CD1c-positive myeloid dendritic cell (primary cell): Measurements from ENCODE around the gene OR11A1.

ENCODE experiments used
- DNase-seq: peaks from one replicate; pipeline ENCODE4 v3.0.0-alpha.2; 2016; ENCODE audit errors: extremely low spot score

The OR11A1 gene

GRCh38 chr6:29388533-29388932 lies 68.3 kb downstream of the OR11A1 start:
- DNase-seq, result no peak

DNA sequence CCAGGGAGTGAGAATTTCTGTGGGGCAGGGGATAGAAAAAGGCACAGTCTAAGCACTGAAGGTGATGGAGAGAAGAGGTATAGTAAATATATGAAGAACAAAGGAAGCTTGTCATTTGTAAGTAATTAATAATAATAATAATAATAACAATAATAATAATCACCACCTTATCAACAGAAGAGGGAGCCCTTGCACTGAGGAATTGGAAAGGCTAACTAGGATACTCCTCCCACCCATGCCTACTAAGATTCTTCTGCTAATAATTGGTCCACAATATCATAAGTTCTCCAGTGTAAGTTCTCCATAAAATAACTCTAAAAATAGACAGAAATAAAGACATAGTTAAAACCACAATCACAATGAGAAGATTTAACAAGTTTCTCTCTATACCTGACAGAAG lies 80.9 kb downstream of the OR11A1 start:
- DNase-seq, result no peak
